ENCODE data around the gene ESF1.

Gene ESF1, protein sequence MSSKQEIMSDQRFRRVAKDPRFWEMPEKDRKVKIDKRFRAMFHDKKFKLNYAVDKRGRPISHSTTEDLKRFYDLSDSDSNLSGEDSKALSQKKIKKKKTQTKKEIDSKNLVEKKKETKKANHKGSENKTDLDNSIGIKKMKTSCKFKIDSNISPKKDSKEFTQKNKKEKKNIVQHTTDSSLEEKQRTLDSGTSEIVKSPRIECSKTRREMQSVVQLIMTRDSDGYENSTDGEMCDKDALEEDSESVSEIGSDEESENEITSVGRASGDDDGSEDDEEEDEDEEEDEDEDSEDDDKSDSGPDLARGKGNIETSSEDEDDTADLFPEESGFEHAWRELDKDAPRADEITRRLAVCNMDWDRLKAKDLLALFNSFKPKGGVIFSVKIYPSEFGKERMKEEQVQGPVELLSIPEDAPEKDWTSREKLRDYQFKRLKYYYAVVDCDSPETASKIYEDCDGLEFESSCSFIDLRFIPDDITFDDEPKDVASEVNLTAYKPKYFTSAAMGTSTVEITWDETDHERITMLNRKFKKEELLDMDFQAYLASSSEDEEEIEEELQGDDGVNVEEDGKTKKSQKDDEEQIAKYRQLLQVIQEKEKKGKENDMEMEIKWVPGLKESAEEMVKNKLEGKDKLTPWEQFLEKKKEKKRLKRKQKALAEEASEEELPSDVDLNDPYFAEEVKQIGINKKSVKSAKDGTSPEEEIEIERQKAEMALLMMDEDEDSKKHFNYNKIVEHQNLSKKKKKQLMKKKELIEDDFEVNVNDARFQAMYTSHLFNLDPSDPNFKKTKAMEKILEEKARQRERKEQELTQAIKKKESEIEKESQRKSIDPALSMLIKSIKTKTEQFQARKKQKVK

DNA sequence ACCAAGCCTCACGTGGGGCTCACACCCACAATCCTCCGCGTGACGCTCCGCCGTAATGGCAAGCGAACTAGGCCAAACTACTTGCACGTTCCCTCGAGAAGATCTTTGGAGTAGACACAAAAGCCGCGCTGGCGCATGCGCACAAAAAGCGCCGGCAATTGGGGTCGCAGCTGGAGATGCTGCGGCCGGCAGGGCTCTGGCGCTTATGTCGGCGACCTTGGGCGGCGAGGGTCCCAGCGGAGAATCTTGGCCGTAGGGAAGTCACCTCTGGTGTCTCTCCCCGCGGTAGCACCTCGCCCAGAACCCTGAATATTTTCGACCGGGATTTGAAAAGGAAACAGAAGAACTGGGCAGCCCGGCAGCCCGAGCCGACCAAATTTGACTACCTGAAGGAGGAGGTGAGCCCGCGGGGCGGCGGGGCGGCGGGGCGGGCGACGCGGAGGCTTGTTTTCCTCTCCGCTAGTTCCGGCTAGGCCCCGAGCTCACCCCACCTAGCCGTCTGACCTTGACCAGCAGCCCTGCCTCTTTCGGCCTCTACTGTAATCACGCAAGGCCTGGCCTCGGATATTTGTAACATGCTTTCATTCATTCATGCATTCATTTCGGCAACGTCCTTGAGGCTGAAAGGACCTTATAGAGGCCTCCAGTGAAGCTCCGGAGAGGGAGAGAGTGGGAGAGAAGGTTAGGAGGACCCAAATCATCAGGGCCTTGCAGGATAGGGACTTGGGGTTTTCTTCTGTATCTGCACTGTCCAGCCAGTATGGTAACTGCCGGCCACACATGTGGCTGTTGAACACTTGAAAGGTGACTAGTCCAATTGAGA, at the start of gene ESF1, which contains the start of gene NDUFAF5:
Gene ESF1 (minus strand): TSS at position 27 of the 823 bp plus-strand sequence. CDS start 1,779 bp downstream, outside the sequence.
Gene NDUFAF5 (plus strand): TSS at position 136 of the 823 bp plus-strand sequence. CDS start 41 bp downstream, at position 177.
- DNase-seq = peak; percentile 87

DNA sequence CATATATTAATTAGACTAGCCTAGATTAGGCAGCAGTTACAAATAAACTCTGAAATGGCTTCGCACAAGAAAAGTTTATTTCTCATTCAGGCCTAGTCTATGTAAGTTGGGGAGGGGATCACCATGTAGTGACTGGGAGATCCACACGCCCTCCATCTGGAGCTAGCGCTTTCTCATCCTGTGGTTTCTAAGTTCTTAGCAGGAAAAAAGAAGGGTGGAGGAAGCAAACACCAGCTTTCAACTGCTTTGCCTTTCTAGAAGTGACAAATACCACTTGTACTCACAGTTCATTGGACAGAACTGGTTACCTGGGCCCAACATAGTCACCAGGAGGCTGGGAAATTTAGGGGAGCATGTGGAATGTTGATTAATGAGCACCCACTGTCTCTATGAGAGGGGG, 46.8 kb upstream of the ESF1 start:
- no peak for DNase-seq

DNA sequence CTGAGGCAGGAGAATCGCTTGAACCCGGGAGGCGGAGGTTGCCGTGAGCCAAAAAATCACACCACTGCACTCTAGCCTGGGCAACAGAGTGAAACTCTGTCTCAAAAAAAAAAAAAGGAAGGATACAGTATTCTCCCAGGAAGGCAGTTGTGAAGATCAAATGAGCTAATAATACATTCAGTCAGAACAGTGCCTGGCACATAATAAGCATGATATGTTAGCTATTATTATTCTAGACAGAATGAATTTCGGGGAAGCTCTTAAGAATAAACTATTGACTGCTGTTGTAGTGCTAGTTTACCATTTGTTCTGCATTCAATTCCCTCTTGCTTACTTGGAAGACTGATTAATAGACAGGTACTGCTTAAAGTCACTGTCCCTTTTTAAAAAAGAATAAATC, 40.7 kb upstream of the ESF1 start:
- DNase-seq = no peak

DNA sequence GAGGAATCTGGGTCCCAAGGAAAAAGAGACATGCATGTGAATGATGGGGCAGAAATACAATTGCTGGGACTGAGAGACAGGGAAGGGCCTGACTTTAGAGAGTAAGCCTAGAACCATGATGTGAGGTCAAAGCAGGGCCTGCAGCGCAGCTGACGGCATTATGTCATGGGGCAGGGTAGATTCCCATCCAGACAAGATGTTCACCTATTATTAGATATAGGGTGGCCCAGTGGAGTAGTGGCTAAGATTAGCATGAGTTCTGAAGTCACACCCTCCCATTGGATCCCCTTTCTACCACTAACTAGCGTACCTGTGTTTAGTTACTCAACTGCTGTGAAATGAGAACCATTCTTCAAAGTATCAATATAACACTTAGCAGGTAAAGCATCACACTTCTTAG, 39.7 kb upstream of the ESF1 start:
- no peak for DNase-seq

DNA sequence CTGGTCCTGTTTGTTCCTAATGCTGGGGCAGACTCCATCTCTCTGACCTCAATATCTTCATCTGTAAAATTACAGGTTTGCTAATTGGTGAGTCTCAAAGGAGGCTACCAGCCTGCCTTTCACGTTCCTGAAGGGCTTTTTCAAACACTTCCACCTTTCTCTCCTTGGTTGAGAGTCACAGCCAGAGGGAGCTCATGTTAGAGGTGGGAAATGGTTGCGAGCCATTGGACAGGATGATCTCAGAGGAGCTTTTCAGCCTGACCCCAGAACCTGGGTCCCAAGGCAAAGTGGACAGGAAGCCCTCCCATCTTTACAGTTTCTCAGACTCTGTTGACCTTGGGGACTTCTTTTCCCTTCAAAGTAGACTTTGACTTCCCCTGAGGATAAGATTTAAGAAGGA, 37.7 kb upstream of the ESF1 start:
- DNase-seq = no peak

DNA sequence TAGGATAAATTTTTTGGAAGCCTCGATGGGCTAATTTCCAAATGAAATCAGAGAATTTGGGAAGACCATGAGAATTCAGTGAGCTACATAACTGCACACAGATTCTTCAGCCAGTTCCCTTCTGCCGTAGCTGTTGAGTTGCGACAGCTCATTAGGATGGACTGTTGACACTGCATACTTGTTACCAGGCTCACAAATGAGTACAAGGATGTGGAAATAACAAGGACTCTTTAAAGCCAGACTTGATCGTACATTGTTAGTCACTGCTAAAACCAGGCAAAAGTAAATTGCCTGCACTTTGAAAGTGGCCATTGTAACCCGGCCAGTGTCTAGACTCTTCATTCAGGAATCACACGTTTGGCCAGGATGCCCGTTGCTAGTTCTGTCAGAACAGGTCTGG, 37.2 kb upstream of the ESF1 start:
- DNase-seq = no peak

DNA sequence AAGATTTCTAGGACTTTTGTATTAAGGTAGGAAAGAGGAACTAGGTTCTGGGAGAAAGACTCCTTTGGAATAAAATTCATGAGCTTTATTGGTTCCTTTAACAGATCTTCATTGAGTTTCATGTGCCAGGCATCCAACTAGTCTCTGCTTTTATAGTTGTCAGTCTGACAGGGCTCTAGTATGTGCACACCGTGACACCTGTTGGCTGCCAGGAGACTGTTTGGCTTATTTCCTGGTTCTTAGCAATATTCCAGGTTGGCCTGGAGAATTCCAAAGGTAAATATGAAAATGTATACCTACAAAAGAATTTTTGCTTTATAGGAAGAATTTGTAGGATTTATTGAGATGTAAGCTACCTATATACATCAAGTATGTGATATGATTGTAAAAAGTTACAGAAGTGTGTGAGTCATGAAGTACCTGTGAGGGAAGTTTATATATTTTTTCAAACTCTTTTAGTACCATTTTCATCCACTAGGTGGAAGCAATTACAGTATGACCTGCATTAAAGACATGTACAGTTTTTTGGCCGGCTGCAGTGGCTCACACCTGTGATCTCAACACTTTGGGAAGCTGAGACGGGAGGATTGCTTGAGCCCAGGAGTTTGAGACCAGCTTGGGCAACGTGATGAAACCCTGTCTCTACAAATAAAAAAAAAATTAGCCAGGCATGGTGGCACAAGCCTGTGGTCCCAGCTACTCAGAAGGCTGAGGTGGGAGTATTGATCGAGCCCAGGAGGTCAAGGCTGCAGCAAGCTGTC, 35.3 kb upstream of the ESF1 start:
- no peak for DNase-seq

DNA sequence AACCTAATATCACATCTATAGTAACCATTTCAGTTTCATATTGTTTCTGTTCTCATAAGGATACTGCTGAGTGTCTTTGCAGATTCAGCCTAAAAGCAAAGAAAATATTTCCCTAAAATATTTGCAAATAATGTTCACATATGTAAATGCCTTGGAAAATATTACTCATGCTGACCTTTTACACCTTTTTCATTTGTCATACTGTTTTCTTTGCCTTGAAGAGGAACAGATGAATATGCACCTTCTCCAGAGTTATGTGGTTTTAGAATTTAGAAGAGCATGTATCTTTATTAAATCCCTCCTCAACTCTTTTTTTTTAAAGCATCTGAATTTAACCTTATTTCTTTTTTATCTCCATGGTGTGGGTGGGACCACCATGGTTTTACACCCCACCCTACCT, 32.6 kb upstream of the ESF1 start:
- no peak for DNase-seq

DNA sequence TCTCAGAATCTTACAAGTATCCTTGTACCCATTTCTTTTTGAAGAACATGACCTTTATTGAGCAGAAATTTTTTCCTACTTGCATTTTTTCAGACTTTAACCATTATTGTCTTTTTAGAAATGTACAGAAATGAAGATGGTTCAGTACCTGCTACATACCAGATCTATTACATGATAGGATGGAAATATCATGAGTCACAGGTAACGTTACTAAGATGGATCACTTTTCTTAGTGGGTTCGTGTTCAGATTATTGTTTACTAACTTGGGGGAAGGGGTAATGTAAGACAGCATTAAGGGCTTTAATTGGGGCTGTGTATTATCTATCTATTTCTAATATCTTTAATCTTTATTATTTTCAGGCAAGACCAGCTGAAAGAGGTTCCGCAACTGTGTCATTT, 32.0 kb upstream of the ESF1 start:
- no peak for DNase-seq

DNA sequence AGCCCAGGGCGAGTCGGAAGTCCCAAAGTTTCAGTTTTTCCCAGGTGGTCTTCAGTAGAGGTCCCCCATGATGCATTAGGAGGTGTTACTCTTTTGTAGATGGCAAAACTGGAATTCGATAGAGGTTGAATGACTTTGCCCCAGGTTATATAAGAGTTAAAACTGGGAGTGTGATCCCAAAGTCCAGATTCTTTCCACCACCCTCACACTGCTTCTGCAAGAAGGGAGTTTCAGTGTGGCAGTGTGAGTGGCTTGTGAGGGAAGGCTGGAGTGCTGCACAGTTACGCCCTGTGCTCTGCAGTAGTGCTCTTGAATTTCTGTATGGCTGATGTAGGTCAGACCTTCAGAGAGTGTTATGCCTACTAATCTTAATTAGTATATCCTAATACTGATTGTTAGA, 30.0 kb upstream of the ESF1 start:
- DNase-seq = no peak

DNA sequence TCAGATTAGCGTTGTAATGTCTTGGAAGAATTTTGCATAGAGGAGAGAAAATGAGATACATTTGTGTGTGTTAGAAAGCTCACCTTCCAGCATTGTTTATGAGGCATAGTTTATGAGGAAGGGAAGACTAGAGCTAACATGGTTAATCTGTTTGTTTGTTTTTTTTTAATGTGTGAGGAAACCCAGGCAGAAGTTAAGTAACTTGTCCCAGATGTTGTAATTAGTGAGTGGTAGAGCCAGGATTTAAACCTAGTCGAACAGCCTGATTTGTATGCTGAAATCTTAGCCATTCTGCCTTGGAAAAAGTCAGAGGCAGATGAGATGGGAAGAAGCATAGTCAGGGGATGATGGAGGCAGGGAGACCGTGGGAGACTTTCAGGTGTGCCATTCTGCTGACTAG, 29.2 kb upstream of the ESF1 start:
- DNase-seq = no peak

DNA sequence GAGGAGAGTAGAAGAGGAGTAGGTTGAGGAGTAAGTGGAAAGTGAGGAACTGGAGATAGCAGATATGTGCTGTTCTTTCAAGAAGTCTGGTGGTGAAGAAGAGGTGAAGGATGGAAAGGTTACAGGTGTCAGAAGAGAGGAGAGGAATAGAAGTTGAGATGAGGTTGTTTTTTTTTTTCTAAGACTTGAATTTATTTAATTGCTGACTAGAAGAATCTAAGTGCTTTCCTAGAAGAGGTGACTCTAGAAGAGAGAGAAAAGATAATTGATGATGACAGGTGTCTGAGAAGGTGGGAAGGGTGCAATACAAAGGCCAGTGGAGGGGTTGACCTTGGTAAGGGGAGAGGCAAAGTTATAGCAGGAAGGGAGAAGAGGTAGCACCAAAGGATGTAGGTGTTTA, 25.7 kb upstream of the ESF1 start:
- DNase-seq = no peak

DNA sequence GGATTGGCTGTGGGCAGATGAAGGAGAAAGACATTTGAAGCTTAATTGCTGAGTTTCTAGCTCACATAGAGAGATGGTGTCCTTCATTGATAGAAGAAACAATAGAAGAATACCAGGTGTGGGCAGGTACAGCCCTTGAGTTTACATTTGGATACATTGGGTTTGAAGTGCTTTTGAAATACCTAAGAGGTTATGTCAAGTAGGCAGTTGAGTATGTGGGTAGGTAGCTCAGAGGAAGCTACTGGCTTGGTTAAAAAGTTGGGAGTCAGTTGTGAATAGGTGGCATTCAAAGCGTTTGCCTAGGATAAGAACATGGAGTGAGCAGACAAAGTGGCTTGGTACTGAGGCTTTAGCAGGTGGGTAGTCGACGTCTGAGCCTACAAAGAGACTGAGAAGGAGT, 25.1 kb upstream of the ESF1 start:
- DNase-seq = no peak

DNA sequence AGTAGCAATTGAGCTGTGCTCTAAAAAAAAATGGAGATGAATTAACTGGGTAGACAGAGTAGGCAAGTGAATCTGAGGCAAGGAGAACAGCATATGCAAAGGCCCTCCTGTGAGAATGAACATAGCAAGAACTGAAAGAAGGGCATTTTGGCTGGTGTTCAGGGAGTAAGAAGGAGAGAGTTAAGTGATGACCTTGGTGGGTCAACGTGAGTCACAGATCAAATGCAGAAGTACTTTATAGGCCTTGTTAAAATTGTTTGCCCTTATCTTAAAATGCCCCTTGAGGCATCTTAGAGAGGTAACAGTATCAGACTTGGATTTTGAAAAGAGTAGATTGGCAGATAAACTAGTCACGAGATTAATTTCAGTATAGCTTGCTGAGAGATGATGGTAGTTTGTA, 24.7 kb upstream of the ESF1 start:
- no peak for DNase-seq

DNA sequence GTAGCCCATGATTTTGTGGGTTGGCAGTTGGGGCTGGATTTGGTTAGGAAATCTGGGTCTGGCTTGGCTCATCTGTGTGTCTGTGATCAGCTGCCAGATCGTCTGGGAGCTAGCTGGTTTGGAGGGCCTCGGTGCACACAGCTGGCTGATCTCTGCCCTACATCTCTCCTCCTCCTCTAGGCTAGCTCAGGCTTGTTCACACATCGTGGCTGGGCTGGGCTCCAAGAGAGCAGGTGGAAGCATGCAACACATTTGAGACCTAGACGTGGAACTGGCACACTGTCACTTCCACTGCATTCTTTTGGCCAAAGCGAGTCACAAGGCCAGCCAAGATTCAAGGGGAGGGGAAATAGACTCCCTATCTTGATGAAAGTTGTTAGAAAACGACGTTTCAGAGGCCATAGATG, 16.0 kb upstream of the ESF1 start:
- no peak for DNase-seq

DNA sequence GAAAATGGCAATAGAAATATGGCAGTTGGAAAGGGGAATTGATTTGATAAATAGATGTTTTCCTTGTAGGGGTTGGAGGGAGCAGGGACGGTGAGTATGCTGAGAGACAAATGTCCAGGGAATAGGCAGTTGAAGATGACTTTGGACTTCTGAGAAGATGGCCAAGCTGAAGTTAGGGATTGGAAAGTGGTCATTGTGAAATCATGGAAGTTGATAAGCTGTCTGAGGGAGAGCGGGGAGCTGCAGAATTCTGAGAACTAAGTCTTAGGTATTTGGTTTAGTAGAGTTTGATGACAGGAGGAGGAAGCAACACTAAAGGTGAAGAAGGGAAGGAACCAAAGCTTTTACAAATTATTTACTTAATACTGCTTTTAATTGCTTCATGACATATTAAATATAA, 15.3 kb upstream of the ESF1 start:
- no peak for DNase-seq

DNA sequence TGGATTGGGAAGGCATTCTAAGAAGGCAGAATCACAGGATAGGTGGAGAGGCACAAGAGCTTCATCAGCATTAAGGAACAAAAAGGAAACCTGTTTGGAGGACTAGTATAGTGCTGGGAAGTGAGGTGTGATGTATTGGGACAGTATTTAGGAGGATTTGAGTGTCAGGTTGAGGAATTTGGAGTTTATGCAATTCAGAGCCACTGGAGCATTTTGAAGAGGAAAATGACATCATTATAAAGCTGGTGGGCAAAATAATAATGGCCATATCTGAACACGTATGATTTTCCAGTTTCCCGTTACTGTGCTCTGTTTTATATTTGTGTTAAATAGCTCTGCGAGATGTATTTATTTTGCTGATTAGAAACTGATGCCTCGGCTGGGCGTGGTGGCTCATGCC, 14.3 kb upstream of the ESF1 start:
- DNase-seq = no peak

DNA sequence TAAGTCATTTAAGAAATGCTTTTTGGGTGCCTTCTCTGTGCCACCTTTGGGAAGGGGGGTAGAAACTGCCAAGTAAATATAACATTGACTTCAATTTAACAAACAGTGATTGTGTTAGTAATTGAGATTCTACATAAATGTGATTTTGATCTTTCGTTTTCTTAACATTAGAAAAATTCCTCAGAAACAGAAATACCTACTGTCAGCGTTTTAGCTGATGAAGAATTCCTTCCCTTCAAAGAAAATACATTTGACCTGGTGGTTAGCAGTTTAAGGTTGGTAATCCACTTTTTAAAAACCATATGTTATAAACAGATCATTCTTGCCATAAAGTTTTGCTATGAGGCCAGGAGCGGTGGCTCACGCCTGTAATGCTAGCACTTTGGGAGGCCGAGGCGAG, 9.9 kb upstream of the ESF1 start:
- DNase-seq = no peak

DNA sequence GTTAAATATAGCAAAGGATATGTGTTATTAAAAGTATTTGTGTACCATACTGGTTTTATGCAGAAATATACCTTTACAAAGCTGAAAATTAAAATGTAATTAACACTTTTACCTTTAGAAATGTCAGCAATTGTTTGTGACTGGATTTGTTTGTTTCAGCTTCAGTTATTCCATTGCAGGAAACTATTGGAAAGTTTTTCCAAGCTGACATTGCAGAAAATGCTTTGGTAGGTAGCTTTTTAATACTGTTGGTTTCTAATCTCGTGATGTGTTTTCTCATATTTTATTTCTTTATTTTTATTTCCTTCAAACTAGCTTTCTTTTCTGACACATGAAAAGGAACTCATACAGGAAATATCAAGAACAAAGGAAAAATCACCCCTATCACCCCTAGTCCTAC, 8.3 kb upstream of the ESF1 start:
- no peak for DNase-seq

DNA sequence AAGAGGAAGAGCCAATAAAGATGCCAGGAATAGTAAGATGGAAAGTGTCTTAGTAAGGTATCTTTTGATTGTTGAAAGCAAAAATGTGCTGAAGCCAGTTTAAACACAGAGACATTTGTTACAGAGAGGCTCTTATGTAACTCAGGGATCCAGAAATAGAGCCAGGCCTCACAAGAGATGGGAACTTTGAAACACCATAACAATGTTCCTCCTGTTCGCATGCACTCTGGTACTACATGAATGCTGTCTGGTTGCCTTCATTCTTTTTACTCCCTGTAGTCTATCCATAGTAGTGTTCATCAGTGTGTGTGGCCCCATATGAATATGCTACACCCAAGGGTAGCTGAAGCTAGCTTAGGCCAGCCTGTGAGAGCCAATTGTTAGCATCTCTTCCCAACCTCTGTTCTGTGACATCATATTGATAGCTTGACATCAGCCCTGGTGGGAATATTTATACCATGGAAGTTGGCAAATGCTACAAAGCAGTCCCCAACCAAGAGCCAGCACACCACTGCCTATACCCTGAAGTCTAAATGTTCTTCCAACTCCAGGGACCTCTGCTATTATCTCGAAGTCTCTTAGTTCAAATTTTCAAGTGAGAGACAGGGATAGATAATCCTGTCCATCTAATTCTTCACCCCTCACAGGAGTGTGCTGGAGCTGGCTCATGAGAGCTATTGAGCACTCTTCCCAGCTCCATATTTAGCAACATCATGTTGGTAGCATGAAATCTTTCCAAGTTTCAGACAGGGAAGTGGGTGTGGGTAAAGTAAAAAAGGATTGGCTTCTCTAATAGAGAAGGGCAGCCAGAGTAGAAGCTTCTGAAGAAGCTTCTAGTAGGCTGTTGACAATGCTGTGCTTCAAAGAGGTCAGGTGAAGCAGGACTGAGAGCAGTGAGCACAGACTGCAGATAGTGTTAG, 7.1 kb upstream of the ESF1 start:
- DNase-seq = no peak

DNA sequence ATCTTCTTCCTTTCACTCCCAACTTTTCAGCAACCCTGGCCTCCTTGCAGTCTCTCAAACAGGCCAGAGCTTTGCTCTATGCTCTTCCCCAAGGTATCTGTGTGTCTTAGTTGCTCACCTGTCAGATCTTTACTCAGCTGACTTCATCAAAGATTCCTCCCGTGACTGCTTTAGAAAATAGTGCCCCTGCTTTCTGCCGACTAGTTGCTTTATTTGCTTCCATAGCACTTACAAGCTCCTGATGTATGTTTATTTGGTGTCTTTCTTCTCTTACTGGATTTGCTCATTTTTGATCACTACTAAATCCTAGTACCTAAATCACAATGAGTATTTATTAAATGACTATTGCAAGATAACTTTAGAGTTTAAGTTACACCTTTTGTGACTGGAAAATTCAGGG, 6.0 kb upstream of the ESF1 start:
- DNase-seq = no peak
